Measurements from ENCODE around the gene TNFAIP3.
"Not testable (repeated sequence)": the region's sequence is repeated elsewhere in the genome, so short reads cannot be mapped to it uniquely, and the experiment has no call there.

Gene TNFAIP3

DNA sequence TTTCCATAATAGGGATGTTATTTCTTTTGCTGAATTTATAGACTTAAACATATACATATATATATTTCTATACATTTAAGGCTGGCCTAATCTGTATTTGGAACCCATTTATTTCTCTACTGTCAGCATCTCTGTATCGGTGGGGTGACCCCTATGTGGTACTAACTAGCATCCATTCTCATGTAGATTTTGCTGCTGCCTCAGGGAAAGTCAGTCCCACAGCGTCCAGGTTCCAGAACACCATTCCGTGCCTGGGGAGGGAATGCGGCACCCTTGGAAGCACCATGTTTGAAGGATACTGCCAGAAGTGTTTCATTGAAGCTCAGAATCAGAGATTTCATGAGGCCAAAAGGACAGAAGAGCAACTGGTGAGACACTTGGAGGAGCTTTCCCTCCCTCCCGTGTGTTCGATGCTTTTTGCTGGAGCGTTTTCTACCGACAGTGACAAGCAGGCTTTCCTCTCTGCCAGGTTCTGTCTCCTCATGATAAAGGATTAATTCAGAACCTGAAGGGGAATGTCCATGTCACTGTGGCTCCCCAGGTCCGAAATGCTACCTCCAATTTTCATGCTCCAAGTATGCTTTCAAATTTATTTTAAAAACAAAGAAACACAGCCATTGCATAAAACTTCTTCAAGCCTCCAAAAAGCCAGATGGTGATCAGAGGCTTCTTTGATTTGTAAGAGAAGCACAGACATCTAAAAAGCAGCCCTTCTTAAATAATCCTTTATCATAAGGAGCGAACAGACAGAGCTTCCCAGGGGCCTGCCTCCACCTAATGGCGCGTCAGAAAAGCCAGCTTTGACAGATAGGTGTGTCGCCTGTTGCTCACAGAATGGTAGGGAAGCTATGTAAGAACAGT is 13.1 kb downstream of the TNFAIP3 start:
- no peak for DNase-seq

DNA sequence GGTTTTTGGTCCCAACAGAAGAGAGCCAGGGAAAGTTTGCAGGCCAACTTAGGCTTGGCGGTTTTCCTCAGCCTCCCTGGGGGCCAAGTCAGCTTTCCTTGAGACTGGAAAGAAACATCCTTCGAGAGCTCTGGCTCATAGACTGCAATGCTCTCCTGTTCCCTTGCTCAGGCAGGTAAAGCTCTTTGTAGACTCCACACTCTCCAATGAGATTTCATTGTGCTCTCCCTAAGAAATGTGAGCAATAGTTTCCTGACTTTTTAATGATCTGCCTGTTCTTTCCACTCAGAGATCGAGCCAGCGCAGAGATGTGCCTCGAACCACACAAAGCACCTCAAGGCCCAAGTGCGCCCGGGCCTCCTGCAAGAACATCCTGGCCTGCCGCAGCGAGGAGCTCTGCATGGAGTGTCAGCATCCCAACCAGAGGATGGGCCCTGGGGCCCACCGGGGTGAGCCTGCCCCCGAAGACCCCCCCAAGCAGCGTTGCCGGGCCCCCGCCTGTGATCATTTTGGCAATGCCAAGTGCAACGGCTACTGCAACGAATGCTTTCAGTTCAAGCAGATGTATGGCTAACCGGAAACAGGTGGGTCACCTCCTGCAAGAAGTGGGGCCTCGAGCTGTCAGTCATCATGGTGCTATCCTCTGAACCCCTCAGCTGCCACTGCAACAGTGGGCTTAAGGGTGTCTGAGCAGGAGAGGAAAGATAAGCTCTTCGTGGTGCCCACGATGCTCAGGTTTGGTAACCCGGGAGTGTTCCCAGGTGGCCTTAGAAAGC is 13.9 kb downstream of the TNFAIP3 start:
- DNase-seq: no peak

- no peak for DNase-seq
Measured at GRCh38 chr6:137881522-137881886, 14.4 kb downstream of the TNFAIP3 start.

DNA sequence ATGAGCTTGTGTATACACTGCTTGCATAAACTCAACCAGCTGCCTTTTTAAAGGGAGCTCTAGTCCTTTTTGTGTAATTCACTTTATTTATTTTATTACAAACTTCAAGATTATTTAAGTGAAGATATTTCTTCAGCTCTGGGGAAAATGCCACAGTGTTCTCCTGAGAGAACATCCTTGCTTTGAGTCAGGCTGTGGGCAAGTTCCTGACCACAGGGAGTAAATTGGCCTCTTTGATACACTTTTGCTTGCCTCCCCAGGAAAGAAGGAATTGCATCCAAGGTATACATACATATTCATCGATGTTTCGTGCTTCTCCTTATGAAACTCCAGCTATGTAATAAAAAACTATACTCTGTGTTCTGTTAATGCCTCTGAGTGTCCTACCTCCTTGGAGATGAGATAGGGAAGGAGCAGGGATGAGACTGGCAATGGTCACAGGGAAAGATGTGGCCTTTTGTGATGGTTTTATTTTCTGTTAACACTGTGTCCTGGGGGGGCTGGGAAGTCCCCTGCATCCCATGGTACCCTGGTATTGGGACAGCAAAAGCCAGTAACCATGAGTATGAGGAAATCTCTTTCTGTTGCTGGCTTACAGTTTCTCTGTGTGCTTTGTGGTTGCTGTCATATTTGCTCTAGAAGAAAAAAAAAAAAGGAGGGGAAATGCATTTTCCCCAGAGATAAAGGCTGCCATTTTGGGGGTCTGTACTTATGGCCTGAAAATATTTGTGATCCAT is 15.3 kb downstream of the TNFAIP3 start:
- DNase-seq: no peak

- no peak for DNase-seq
Measured at GRCh38 chr6:137883400-137884148, 16.5 kb downstream of the TNFAIP3 start.

DNA sequence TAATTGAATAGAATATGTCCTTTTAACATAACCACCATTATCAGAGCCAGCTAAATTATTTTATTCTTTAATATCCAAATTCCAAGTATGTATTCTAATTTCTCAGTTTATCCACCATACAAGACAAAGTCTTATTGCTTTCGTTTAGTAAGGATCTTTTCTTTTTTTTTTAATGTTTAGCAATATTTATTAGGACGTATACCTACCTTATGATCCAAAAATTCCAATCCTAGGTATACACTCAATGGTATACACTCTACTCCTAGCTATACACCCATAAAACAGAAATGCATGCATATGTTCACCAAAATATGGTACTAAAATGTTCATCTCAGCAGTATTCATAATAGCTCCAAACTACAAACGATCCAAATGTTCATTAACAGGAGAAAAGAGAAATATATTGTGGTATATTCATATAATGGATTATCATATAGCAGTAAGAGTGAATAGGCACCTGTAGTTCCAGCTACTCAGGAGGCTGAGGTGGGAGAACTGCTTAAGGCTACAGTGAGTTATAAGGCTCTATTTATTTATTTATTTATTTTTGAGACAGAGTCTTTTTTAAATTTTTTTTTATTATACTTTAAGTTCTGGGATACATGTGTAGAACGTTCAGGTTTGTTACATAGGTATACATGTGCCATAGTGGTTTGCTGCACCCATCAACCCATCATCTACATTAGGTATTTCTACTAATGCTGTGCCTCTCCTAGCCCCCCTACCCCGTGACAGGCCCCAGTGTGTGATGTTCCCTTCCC is 17.3 kb downstream of the TNFAIP3 start:
- DNase-seq: no peak

DNA sequence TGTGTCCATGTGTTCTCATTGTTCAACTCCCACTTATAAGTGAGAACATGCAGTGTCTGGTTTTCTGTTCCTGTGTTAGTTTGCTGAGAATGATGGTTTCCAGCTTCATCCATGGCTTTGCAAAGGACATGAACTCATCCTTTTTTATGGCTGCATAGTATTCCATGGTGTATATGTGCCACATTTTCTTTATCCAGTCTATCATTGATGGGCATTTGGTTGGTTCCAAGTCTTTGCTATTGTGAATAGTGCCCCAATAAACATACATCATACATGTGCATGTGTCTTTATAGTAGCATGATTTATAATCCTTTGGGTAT is 17.8 kb downstream of the TNFAIP3 start:
- DNase-seq: not testable (repeated sequence)

DNA sequence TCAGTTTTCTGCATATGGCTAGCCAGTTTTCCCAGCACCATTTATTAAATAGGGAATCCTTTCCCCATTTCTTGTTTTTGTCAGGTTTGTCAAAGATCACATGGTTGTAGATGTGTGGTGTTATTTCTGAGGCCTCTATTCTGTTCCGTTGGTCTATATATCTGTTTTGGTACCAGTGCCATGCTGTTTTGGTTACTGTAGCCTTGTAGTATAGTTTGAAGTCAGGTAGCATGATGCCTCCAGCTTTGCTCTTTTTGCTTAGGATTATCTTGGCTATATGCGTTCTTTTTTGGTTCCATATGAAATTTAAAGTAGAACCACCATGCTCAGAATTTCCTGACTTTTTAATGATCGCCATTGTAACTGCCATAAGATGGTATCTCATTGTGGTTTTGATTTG is 19.2 kb downstream of the TNFAIP3 start:
- DNase-seq: not testable (repeated sequence)

GRCh38 chr6:137890983-137891537 is 24.0 kb downstream of the TNFAIP3 start:
- no peak for DNase-seq

GRCh38 chr6:137892271-137892708 is 25.2 kb downstream of the TNFAIP3 start:
- DNase-seq: no peak

DNA sequence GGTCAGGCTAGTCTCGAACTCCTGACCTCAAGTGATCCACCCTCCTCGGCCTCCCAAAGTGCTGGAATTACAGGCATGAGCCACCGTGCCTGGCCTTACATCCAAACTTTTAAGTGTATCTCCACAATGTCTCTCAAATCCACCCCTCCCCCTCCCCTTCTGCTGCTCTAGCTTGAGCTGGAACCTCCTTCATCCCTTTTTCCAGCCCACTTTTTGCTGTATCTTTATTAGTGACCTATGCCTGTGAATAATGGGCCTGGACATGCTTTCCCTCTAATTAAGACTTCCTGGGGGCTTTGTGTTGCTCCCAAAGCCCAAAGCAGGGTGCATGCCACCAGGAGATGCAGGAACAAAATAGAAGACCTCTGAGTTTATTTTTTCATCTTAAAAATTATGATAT is 26.1 kb downstream of the TNFAIP3 start:
- no peak for DNase-seq

GRCh38 chr6:137893726-137894125 is 26.7 kb downstream of the TNFAIP3 start:
- no peak for DNase-seq

GRCh38 chr6:137894378-137894777 is 27.3 kb downstream of the TNFAIP3 start:
- DNase-seq: not testable (repeated sequence)

DNA sequence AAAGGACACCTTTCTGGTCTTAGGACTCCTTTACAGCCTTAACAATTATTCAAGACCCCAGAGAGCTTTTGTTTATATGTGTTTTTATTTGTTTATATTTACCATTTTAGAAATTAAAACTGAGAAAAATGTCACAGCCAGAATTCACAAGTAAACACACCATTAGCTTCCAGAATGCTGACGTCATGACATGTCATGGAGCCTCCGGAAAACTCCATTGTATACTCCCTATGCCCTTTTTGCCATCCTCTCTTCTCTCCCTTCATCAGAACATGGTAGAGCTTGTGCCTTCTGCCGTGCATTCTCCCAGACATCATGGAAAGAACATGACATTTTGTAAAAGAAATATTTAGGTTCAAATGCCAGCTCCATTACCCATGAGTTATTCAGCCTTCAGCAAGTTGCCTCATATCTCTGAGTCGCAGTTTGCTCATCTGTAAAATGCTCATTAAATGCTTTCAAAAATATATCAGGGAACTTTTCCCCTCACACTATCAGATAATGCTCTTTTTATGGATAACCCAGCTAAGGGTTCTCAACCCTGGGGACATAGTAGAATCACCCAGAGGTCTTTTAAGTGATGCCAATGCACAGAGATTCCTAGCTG is 27.8 kb downstream of the TNFAIP3 start:
- no peak for DNase-seq

DNA sequence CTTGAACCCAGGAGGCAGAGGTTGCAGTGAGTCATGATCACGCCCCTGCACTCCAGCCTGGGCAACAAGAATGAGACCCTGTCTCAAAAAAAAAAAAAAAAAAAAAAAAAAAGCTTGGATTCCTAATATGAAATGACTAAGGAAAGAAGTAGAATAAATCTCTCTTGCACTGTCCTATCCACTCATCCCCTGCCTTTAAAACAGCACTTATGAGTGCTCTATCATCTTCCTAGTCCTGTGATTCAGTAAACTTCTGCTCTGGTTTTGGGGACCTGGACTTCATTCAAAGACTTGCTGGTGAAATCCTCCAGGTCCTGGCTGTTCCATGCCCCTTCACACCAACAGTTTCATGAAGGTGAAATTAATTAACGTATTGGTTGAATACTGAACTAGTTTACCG is 29.6 kb downstream of the TNFAIP3 start:
- DNase-seq: no peak

DNA sequence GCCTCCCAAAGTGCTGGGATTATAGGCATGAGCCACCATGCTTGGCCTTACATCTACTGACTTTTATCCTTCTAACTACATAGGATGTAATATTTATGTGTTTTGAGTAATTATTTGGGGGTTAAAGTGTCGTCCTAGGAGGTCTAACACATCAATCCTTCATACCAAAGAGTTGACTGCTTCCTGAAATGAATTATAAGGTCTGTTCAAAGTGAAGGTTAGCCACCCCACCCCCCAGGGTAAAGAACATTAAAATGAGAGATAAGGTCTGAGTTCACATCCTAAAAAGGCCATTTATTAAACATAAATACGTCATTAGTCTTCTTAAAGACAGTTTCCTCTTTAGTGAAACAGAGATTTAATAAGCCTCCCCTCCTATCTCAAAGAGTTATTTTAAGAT is 33.8 kb downstream of the TNFAIP3 start:
- DNase-seq: no peak

- DNase-seq: no peak
Measured at GRCh38 chr6:137901454-137901853, 34.4 kb downstream of the TNFAIP3 start.

GRCh38 chr6:137902699-137903098 is 35.6 kb downstream of the TNFAIP3 start:
- no peak for DNase-seq

GRCh38 chr6:137903274-137903932 is 36.3 kb downstream of the TNFAIP3 start:
- DNase-seq: no peak

GRCh38 chr6:137903933-137904821 is 37.1 kb downstream of the TNFAIP3 start:
- DNase-seq: peak; percentile 48 to 49
